GM12865 (cell line): ENCODE data around the gene PEX11G.
"Not testable (repeated sequence)": the region's sequence is repeated elsewhere in the genome, so short reads cannot be mapped to it uniquely, and the experiment has no call there.

Source experiments
- DNase-seq: peaks from one replicate; pipeline ENCODE4 v3.0.0; 2010; ENCODE audit warnings: low read depth
- H3K4me3 ChIP-seq: 2 replicates; pipeline ENCODE4 v1.5.1; 2011; ENCODE audit warnings: mild to moderate bottlenecking, low read depth, low read length, control low read depth
- TF ChIP-seq, protein P1 (sequence below): IDR thresholded peaks from 2 replicates; pipeline ENCODE4 v1.5.1; 2011; ENCODE audit warnings: low read length, control low read depth, low read depth, inconsistent platforms; ENCODE audit not compliant: insufficient read depth; ENCODE audit errors: missing control alignments

The PEX11G gene

GRCh38 chr19:7441468-7442146 is 47.2 kb downstream of the PEX11G start:
- DNase-seq = no peak
- no peak overlapping the region for H3K4me3 ChIP-seq
- TF ChIP-seq, protein P1, sequence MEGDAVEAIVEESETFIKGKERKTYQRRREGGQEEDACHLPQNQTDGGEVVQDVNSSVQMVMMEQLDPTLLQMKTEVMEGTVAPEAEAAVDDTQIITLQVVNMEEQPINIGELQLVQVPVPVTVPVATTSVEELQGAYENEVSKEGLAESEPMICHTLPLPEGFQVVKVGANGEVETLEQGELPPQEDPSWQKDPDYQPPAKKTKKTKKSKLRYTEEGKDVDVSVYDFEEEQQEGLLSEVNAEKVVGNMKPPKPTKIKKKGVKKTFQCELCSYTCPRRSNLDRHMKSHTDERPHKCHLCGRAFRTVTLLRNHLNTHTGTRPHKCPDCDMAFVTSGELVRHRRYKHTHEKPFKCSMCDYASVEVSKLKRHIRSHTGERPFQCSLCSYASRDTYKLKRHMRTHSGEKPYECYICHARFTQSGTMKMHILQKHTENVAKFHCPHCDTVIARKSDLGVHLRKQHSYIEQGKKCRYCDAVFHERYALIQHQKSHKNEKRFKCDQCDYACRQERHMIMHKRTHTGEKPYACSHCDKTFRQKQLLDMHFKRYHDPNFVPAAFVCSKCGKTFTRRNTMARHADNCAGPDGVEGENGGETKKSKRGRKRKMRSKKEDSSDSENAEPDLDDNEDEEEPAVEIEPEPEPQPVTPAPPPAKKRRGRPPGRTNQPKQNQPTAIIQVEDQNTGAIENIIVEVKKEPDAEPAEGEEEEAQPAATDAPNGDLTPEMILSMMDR = no peak

- TF ChIP-seq, protein P1 = no peak
- H3K4me3 ChIP-seq = no peak overlapping the region
- no peak for DNase-seq
Measured at GRCh38 chr19:7440188-7440975, 48.5 kb downstream of the PEX11G start.

GRCh38 chr19:7435586-7435985 is 53.2 kb downstream of the PEX11G start:
- DNase-seq = no peak

DNA sequence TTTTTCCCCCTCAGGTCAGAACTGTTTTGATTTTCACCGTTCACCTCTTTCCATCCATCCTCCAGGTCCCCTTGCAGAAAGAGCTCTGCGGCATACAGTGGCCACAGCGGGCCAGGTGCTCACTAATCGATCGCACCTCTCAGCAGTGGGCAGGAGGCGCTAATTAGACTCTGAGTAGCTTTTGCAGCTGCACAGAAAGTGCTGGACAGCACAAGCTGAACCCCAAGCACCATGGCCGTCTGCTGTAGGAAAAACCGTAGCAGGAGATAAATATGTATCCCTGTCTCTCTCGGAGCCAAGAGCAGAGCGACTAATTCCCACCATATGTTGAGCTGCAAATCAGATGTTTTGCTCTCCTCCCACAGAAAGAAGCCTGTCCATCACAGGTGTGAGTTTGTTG is 54.4 kb downstream of the PEX11G start:
- TF ChIP-seq, protein P1 = no peak
- H3K4me3 ChIP-seq = no peak overlapping the region
- DNase-seq = no peak

More at GRCh38 chr19:7435586-7435985, 53.2 kb downstream of the PEX11G start:
- H3K4me3 ChIP-seq = no peak overlapping the region
- TF ChIP-seq, protein P1 = no peak

GRCh38 chr19:7433456-7433855 is 55.4 kb downstream of the PEX11G start:
- H3K4me3 ChIP-seq, DNase-seq: not testable (repeated sequence)

GRCh38 chr19:7429638-7430282 is 59.1 kb downstream of the PEX11G start:
- no peak overlapping the region for H3K4me3 ChIP-seq
- TF ChIP-seq, protein P1 = no peak
- no peak for DNase-seq

DNA sequence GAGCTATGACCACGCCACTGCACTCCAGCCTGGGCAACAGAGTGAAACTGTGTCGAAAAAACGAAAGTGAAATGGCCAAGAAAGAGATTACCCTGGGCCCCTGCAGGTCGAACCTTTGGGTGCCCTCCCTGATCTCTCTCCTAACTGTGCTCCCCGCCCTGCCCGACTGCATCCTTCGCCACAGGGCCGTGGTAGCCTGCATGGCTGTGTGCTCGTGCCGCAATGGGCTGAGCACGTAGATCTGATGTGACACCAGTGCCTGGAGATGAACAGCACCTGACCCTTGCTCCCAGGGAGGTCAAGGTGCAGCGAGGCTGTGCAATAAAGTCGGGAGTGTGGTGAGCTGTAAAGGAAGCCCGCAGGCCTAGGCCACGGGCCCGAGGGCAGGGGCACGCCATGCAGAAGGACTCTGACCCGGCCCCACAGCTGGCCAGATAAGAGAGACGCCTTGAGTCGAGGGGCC is 60.2 kb downstream of the PEX11G start:
- no peak overlapping the region for H3K4me3 ChIP-seq
- DNase-seq = peak; percentile 55
- TF ChIP-seq, protein P1 = no peak
